HG02588 (cell line): ENCODE results near the gene KCNMA1.
"Not testable (repeated sequence)": the region's sequence is repeated elsewhere in the genome, so short reads cannot be mapped to it uniquely, and the experiment has no call there.

Experiments
- ATAC-seq: cut with Tn5 transposase; IDR thresholded peaks from one replicate; pipeline ENCODE4 v1.9.1; 2021; ENCODE audit warnings: mild to moderate bottlenecking, moderate library complexity; ENCODE audit not compliant: unreplicated experiment

Gene KCNMA1

GRCh38 chr10:77428691-77429395 lies 208.8 kb downstream of the KCNMA1 start:
- no peak for ATAC-seq

GRCh38 chr10:77424257-77424656 lies 213.4 kb downstream of the KCNMA1 start:
- no peak for ATAC-seq

GRCh38 chr10:77422491-77423338 lies 214.9 kb downstream of the KCNMA1 start:
- no peak for ATAC-seq

- ATAC-seq = no peak
Measured at GRCh38 chr10:77421591-77421990, 216.0 kb downstream of the KCNMA1 start.

GRCh38 chr10:77420947-77421523 lies 216.6 kb downstream of the KCNMA1 start:
- ATAC-seq = no peak

GRCh38 chr10:77419979-77420378 lies 217.6 kb downstream of the KCNMA1 start:
- no peak for ATAC-seq

- no peak for ATAC-seq
Measured at GRCh38 chr10:77419056-77419455, 218.6 kb downstream of the KCNMA1 start.

GRCh38 chr10:77417806-77418640 lies 219.6 kb downstream of the KCNMA1 start:
- no peak for ATAC-seq

GRCh38 chr10:77417359-77417758 lies 220.2 kb downstream of the KCNMA1 start:
- ATAC-seq = no peak

- ATAC-seq = no peak
Measured at GRCh38 chr10:77416311-77417135, 221.1 kb downstream of the KCNMA1 start.

- ATAC-seq = no peak
Measured at GRCh38 chr10:77415313-77415960, 222.2 kb downstream of the KCNMA1 start.

- no peak for ATAC-seq
Measured at GRCh38 chr10:77413231-77413630, 224.4 kb downstream of the KCNMA1 start.

GRCh38 chr10:77412573-77413133 lies 225.0 kb downstream of the KCNMA1 start:
- ATAC-seq = not testable (repeated sequence)

- no peak for ATAC-seq
Measured at GRCh38 chr10:77411805-77412204, 225.8 kb downstream of the KCNMA1 start.

- no peak for ATAC-seq
Measured at GRCh38 chr10:77410523-77410922, 227.1 kb downstream of the KCNMA1 start.

- ATAC-seq = no peak
Measured at GRCh38 chr10:77409697-77410471, 227.7 kb downstream of the KCNMA1 start.

- no peak for ATAC-seq
Measured at GRCh38 chr10:77408259-77408658, 229.3 kb downstream of the KCNMA1 start.

- no peak for ATAC-seq
Measured at GRCh38 chr10:77406764-77407430, 230.7 kb downstream of the KCNMA1 start.
